Cortex of kidney (tissue), 1 donor: Measurements from ENCODE around the gene KIAA1191.

Experiments
- DNase-seq: peaks from one replicate; lab custom pipeline; 2025; lab: John Stamatoyannopoulos, UW

The KIAA1191 gene

DNA sequence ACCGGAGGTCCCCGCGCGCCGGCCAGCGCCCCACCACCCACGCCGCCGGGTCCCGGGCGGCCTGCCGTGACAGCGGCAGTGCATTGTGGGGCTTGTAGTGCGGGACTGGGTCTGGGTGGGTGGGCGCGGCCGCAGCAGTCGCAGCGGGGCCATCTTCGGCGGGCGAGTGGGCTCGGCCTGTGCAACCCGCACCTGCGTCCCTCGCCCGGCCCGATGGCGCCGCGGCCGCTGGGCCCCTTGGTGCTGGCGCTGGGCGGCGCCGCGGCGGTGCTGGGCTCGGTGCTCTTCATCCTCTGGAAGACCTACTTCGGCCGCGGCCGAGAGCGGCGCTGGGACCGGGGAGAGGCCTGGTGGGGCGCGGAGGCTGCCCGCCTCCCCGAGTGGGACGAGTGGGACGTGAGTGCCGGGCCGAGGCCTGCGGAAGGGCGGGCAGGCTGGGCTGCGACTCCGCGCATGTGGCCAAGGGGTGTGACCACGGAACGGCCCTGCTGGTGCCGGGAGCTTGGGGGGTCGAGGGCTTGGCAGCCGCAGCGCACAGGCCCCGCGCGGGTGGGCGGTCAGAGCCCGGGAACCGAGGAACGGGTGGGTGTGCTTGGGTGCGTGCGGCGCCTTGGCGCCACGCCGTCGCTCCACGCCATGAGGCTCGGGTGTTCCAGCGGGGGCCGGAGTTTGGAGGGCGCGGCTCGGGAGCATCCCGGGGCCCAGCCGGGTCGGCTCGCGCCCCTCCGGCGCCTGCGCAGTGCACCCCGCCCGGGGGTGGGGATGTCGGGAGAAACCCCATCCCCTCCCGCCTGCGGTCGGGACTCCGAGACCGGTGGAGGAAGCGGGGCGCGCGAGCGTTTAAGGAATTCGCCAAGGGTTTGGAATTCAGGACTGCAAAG, 4.0 kb upstream of the KIAA1191 start, which contains the start of gene ARL10:
Gene ARL10 (plus strand): TSS at position 137 of the 881 bp plus-strand sequence. CDS start 77 bp downstream, at position 214.
- no peak for DNase-seq

DNA sequence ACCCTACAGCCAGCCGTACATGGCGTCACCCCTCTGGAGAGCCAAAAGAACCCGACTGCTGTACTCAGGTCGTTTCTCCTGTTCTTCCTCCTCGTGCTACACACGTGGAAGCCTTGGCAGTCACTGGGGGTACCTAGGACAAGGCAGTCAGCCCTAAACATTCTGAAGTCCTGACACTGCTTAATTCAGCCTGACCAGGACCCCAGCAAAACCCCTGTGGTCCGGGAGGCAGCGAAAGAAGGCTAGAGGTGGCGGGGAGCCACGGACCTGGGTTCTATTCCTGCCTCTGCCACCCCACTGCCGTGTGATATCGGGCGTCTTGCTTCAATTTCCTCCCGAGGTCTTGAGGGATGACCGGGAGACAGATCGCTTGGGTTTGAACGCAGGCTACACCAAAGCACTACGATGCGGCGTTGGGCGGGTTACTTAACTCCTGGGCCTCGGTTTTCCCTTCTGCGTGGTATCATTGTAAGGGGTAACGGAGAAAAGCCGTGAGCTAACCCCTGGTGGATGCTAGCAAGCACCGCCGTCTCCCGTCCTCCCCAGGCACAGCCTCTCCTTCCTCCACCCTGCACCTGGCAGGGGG, 3.3 kb upstream of the KIAA1191 start:
- no peak for DNase-seq

DNA sequence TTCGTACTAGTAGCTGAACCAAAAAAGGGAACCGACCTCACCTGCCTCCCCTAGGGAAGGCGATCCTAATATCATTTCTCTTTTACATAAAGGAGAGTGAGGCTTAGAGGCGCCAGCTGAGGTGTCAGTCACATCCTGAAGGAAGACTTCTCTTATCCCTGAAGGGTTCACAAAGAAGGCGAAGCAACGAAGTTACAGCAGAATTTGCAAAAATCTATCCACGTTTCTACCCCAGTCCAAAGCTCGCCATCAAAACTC, 598 bp upstream of the KIAA1191 start:
- no peak for DNase-seq

DNA sequence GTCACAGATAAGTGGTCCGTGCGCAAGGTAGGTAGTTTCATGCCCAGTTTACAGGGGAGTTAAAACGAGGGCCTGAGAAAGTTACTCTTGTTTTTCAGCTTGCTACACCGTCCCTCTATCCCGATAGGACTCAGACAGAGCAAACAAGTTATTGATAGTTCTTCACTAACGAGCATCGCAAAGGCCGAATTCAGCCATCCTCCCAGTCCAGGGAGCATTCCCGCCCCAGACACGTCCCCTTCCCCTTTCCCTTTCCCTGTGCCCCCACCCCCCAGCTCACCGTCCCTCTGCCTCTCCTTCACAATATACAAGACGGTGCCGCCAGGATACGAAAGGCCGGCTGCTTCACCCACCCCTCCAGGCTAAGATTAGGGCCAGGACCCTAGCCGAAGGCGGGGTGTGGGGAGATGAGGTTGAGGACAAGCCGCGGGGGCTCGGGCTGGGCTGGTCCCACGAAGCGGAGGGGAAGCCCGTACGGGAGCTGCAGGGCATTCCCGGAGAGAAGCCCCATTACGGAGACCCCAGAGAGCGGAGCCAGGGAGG, 599 bp downstream of the KIAA1191 start:
- DNase-seq: no peak

DNA sequence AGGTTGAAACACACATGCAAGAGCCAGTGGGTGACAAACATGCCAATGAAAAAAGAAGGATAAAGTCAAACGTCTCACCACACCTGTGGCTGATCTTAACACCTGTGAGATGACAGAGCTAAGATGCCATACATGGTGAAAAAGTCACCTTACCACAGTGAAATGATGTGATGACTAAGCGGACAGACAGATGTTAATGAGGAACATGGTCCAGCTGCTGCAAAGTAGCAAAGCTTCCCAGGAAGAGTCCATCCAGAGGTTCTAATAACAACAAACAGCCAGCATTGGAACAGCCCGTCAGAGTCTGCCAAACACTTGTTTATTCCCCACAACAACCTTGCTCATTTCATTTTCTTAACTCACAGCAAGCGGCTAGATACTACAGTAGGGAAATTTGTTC, 1.9 kb downstream of the KIAA1191 start:
- DNase-seq: no peak

DNA sequence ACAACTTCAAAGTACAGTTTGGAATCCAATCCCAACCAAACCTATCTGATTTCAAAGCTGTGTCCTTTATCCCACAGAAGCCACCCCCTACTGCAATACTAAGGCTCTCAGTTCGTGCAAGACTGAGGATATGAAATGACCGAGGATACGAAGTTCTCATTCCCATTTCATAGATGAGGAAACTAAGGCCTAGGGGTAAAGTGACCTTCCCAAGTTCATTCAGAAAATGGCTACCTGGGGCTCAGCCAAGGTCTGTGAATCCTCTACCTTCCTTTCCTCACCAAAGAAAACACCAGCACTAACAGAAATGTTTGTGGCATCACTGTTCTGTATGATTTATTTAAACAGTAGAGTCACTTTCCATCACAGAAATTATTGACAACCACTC, 5.4 kb downstream of the KIAA1191 start:
- no peak for DNase-seq

DNA sequence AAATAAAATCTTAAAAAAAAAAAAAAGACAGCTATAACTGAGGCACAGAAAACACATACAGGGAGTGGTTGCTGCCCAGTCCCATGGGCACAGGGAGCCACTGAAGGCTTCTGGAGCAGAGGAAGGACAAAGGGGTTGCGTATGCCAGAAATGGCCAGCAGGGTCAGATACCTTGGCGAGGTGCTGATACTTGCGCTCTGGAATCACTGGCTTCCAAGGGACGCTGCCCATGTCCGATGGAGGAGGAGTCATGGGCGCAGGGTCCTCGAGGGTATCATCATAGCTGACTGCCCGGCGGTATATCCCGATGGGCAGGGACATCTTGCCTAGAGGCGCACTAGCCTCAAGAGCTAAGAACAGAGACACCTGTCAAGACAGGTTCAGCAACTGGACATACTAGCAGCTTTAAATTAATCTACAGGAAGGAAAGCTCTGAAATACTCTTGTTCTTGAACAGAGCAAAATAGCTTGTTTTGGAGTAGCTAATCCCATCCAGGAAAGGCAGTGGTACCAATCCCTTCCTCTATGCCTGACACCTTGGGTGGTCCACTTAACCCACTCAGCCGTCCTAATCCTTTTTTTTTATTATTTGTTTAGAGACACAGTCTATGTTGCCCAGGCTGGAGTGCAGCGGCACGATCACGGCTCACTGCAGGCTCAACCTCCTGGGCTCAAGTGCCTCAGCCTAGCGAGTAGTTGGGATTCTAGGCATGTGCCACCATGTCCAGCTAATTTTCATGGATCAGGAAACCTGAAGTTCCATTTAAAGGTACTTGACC, 6.0 kb downstream of the KIAA1191 start:
- DNase-seq: no peak

DNA sequence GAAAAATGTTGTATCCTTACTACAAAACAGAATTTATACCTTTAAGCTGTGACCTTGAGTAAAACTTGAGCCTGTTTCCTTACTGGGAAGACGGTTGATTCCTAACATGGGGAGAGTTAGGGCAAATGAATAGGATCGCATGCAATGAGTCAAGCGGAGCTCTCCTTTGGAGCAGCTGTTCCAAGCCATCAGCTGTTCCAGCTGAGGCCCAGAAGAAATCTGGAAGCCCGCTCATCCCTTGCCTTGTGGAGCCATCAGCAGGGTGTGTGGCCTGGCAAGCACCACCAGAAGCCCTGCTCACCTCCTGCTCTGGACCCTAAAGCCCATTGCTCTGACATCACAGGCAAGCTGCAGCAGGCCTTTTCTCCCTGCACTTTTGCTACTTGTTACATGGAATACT, 8.0 kb downstream of the KIAA1191 start:
- DNase-seq: no peak

DNA sequence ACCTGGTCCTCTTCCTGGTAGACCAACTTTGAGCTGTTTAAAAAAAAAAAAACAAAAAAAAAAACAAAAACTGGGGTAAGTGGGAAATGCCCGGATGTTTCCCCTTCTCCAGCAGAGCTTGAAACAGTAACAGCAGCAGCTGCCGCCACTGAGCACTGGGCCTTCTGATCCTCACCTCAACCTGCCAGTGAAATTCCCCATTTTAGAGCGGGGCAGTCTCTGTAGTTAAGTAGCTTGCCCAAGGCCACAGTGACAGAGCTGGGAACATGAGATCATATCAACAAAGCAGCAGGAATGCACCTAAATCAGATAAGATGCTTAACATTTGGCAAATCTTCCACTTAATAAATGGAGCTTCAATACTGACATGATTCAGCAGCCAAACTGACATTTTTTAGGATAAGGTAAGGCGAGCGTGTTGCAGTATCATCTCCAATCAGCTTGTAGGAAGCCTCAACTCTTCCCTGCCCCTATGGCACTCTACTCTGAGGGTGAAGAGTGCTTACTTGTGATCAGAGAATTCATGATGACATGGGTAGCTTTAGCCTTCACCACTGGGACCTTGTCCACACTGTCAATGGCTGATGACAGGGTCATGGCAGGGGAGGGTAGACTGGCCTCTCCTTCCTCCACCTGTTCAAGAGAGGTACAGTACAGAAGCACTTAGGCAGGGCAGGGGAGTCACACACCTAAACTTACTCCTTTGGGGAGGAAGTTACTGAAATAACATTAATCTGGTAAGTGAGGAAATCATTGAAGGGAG, 9.3 kb downstream of the KIAA1191 start:
- no peak for DNase-seq

DNA sequence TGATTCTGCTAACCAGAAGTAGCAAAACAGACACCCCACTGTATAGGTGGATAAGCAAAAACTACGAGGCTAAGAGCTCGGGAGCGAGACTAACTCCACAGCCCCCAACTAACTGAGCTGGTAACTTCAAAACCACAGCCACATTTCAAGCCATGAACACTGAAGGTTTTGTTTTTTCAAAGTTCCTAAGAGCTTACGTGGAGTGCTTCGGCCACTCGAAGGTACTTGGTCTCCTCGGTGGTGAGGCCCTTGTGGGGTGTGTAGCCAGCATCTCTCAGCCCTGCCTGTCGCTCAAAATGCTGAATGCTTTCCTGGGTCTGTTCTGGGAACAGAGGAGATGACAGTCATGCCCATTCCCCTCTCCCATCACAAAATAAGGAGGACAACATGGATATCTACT, 11.1 kb downstream of the KIAA1191 start:
- no peak for DNase-seq

DNA sequence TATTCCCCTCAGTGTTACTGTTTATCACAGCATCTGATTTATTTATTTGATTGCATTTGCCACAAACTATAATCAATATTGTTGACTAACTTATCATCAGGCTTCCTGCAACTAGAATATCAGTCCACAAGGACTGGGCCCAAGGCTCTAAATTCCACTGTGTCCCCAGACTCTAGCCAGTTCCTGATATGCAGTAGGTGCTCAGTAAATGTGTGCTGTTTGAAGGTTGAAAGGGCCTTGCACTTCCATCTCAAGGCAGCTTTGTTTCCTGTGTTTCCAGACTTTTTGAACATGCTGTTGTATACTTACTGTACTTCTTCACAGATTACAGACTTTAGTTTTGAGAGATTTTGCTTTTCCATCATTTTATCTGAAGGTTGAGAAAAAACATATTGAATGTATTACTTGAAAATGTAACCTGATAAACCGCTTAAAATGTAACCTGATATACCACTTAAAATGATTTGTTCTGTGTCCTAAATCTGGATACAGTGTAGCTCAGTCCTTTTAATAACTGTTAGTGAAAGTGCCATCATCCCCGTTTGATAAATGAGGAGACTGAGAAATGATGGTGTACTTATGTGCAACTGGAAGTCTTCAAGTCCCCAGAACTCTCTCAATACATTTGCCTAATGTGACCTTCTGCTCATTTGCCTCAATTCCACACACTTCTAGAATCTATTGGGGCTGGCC, 18.7 kb downstream of the KIAA1191 start:
- no peak for DNase-seq

DNA sequence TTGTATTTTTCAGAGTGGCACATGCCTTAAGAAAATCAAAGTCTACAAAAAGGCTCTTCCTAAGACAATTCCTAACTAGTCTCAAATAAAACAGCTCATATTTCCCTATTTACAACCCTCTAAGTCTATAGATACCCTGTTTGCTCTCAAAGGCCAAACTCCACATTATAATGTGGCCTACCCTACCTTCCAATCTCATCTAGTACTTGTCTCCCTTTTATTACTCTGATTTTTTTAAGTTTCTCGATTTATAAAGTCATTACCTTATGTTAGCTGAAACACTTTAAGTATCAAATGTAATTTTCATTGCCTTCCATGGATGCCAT, 19.4 kb downstream of the KIAA1191 start:
- no peak for DNase-seq

DNA sequence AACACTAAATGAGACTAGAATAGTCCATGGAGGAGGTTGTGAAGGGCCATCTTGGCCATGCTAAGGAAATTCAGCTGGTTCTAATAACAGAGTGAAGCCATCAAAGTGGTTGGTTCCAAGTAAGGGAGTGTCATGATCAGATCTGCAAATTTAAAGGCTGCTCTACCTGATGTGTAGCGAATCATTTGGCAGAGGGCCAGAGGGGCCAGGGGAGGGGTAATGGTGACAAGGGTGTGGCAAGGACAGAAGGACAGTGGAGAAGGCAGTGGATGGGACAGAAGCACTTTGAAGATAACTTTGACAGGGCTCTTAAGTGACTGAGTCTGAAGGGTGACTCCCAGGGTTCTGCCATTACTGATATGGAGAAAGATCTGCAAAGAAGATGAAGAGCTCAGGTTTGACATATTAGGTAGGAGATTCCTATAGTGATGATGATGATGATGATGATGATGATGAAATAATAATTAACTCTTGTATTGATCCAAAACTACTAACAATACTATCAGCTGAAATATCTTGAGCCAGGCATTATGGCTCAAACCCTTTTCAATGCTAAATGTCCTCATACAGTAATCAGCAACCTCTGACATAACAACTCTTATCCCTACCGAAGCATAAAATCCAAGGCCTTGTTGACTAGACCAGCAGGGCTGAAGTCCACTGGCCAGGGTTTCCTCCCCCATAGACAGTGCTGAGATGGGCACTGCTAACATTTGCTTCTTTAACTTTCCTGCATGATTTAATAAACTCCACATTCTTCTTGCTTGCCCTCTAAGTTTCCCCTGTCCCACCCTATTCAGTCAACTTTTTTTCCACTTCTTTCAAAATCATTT, 20.0 kb downstream of the KIAA1191 start:
- DNase-seq: no peak

DNA sequence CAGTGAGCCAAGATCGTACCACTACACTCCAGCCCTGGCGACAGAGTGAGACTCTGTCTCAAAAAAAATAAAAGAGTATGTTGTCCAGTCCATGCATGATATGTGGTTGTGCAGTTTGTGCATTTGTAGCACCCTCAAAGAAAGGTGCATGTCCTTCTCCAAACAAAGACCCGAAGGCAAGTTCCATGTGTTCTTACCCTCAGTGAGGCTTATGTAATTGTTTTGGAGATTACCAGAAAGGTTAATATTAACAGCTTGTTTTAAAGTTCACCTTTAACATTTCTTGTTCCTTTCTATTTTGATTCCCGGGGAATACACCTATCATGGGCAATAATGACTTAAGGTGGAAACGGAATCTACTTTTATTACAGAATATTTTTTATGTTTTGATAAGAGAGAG, 22.3 kb downstream of the KIAA1191 start:
- no peak for DNase-seq

DNA sequence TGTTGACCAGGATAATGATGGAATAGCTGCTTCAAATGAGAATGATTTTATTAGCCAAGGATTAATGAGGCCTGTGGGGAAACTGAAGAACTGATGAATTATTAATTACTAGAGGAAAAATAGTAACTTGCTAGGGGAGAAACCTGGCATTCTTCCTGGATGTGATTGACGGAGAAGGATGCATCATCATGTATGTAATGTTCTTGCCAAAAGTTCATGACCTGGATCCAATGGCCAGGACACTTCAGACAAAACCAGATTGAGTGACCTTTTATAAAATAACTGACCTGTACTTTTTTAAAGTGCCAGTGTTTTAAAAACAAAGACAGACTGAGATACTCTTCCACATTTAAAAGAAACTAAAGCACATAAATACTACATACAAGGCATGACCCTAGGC, 23.7 kb downstream of the KIAA1191 start:
- no peak for DNase-seq

DNA sequence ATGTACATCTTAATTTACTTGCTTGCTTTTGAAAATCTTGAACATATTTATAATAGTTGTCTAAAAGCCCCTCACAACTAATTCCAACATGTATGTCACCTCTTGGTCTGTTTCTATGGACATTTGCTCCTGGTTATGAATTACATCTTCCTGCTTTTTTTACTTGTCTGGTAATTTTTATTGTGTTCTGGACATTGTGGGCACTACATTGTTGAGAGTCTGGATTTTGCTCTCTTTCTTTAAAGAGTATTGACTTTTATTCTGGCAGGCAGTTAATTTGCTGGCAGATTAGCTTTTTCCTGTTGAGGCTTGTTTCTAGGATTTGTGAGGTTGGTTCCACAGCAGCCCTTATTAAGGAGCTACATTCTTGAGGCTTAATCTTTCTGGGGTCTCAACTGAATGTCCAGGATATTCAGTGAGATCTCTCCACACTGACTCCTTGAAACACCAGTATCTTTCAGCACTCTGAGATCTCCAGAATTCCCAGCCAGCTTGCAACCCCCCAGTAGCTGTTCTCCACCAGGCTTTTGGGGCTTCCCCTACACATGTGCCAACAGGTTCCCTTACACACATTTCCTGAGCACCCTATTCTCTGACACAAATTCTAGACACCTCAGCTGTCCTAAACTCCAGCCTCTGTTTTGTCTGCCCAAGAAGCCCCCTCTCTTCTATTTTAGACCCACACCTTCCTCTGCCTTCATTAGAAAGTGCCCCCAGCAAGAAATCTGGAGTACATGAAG, 27.4 kb downstream of the KIAA1191 start:
- DNase-seq: no peak

DNA sequence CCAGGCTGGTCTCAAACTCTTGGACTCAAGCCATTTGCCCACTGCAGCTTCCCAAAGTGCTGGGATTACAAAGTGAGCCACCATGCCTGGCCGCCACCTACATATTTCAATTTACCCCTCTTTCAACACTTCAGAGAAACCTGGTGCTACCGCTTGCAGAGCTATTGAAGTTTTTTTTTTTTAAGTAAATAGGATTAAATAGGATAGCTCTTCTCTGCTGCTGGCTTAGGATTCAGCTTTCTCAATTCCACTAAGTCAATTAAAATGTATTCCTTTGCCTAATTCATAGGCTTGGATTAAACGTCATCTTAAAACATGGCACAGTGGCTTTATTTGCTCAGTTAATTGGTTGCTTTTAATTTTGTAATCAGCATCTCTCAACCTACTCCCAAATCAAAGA, 41.0 kb downstream of the KIAA1191 start:
- DNase-seq: no peak

DNA sequence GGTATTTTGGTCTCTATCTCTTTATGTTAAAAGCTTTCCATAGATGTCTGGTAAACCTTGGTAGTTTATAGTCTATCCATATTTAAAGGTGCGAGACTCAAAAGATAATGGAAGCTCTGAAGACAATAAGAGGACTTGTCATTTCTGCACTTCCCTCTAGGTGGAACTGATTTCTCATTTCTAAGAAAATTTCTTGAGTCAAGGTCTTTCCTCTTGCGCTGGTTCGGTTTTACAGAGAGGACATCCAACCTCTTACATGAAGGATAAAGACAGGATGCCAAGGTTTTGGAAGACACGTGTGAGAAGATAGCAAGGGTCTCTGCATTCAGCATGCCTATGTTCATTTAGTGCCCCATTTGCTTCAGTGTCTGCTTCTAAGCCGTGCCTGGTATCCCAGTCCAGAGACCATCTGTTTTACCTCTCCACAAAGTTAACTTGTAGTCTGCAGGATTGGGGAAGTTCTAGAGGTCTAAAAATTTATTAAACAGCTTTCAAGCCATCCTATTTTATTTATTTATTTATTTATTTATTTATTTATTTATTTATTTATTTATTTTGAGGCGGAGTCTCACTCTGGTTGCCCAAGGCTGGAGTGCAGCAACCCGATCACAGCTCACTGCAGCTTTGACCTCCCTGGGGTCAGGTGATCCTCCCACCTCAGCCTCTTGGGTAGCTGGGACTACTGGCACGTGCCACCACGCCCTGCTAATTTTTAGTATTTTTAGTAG, 41.6 kb downstream of the KIAA1191 start:
- no peak for DNase-seq
